Omental fat pad (tissue), 4 donors: ENCODE measurements around the gene TEC. TPM values are rescaled to one million over a fixed set of nuclear protein-coding genes. Genes with fewer than 3 reads are reported as not detected.

ENCODE experiments used
- ATAC-seq: fragments of 150-250 bp; one replicate; pipeline ENCODE4 v1.9.1; 2016; ENCODE audit warnings: mild to moderate bottlenecking, moderate library complexity; ENCODE audit not compliant: low FRiP score
- DNase-seq: peaks from one replicate; pipeline ENCODE4 v3.0.0-alpha.2; 2019; ENCODE audit warnings: low spot score
- total RNA-seq, 4 donors: library from RNA; depleted of rRNA; stranded (reverse); fragments of >200 nt; gene quantifications; one replicate each; pipeline ENCODE4 v1.1.0, GENCODE V29; 2016
- TF ChIP-seq, protein P1 (sequence below), 3 donors: fragments of 450-650 bp; IDR thresholded peaks; one replicate each; pipeline ENCODE4 v1.5.1; 2016 to 2017; ENCODE audit warnings: antibody characterized with exemption in 3 of 3, mild to moderate bottlenecking in 3 of 3, moderate library complexity in 2 of 3

TEC gene
- total RNA-seq, 4 donors from 2014 or later, result 2.6 to 4.8 (median 3.9) TPM

DNA sequence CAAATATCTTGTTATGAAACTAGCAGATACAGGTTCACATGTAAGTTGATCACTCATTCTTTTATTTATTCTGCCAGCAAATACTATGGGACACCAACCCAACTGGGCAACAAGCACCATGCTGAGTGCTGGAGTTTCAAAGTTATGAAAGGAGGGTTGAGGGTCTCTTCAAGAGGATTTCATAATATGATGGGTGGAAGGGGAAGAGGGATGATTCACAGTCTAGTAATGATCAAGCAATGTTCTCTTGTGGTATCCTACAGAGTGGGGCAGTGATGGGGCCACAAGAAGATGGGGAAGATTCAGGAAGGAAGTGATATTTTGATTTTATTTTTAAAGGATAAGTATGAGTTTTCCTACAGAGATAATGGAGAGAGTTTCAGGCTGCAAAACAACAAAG, 89.4 kb downstream of the TEC start:
- DNase-seq, result no peak
- peak; percentile 24 for ATAC-seq
- TF ChIP-seq, protein P1, sequence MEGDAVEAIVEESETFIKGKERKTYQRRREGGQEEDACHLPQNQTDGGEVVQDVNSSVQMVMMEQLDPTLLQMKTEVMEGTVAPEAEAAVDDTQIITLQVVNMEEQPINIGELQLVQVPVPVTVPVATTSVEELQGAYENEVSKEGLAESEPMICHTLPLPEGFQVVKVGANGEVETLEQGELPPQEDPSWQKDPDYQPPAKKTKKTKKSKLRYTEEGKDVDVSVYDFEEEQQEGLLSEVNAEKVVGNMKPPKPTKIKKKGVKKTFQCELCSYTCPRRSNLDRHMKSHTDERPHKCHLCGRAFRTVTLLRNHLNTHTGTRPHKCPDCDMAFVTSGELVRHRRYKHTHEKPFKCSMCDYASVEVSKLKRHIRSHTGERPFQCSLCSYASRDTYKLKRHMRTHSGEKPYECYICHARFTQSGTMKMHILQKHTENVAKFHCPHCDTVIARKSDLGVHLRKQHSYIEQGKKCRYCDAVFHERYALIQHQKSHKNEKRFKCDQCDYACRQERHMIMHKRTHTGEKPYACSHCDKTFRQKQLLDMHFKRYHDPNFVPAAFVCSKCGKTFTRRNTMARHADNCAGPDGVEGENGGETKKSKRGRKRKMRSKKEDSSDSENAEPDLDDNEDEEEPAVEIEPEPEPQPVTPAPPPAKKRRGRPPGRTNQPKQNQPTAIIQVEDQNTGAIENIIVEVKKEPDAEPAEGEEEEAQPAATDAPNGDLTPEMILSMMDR (IDR thresholded peaks at IDR 0.05), result no peak

DNA sequence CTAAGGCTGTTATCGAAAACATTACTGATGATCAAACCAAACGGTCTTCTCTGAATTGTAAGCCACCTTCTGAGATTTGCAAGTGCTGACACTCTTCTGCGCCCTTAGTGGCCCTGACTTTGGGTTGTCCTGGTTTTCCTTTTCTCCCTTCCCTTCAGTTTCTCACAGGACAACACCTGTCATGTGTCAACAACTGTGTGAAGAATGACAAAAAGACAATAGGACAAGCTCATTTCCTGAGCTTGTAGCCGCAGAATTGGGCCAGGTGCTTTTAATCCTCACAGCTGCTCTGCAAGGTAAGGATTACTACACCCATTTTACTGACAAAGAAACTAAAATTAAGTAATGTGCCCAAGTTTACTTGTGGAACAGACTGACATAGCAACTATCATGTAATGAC, 90.7 kb downstream of the TEC start:
- TF ChIP-seq, protein P1 (IDR thresholded peaks at IDR 0.05), result no peak
- no peak for ATAC-seq
- no peak for DNase-seq

DNA sequence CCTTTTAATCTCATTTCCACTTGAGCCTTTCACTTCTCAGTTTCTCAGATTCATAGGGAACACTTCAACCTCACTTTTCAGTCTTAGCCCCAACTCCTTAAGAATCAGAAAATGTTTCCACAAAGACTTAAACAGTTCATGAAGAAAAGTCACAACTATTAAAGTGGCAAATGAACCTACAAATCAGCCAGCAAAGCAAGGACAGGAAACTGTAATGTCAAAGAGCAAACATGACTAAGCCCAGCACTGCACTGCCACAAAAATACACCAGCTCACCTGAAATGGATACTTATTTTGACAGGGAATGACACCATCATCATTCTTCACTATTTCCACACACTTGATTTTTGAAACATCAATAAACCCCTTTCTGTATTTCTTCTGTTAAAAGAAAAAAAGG, 93.8 kb downstream of the TEC start:
- no peak for DNase-seq
- no peak for ATAC-seq
- TF ChIP-seq, protein P1 (IDR thresholded peaks at IDR 0.05), result no peak

DNA sequence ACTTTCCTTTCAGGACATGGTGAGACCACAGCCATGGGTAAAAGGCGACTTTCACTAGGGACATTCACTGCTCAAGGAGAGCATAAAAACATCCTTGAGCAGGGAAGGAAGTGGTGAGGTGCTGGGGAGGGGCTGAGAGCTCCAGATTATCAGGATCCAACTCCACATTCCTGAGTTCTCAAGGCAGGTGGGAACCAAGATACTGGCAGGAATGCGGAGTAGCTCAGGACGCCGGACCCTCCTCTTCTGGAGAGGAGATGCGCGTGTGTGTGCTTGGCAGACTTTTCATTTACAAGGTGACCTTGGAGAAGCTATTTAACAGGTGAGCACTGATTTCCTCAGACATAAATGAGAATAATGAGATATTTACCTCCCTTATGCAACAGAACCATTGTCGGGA, 94.3 kb downstream of the TEC start:
- TF ChIP-seq, protein P1 (IDR thresholded peaks at IDR 0.05), result no peak
- DNase-seq (no peak), ATAC-seq (no peak)

DNA sequence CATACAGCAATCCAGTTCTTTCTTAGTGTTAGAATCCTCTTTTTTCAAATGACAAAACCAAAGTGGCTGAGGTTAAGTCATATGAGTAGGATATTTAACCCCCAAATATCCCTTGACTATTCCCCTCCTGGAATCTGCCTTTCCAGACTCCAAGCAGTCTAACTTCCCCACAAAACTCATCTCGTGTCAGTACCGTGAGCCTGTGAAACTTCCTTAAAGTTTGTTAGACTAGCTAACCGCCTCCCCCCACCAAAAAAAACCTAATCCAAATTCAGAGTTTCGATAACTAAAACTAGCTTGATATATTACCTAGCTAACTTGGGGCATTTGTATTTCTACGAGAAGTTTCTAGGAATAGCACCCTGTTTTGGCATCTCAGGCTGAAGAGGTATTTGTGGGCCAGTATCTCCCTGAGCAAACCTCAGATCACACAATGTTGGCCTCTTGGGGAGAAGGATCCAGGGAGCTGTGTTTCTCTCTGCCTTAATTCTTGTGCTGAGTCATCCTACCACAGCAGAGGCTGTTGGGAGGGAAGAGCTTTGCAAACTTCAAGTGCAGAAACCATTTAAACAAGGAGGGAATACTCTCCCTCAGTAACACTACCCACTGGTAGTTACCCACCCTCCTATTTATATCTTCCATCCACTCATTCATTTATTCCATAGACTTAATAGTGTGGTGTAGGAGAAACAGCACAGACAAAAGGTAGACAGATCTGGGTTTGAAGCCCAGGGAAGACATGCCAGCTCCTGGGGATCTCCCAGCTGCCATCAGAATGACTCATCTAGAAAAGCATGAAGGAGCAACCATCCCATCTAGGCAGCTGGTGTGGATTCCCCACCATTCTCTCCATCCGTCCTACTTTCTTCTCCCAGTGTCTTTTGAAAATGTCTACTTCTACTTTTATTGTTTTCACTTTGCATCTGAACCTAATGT, 96.3 kb downstream of the TEC start:
- TF ChIP-seq, protein P1 (IDR thresholded peaks at IDR 0.05), result no peak
- ATAC-seq, result peak; percentile 54
- no peak for DNase-seq

DNA sequence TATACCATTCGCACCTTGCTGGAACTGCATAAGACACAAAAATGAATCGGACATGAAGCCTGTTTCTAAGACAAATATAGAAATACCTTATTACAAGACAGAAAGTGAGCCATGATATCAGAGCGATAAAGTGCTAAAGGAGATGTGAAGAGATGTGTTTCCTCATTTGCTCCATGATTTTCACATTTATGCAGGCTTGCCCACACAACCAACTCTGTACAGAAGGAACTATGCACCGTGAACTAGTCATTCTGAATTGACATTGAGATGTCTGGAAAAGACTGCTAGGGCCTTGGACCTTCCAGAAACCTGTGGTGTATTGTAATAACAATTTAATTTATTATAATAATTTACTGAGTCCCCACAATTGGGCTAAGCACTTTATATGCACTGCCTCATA, 97.0 kb downstream of the TEC start:
- TF ChIP-seq, protein P1 (IDR thresholded peaks at IDR 0.05), result no peak
- no peak for ATAC-seq
- no peak for DNase-seq

DNA sequence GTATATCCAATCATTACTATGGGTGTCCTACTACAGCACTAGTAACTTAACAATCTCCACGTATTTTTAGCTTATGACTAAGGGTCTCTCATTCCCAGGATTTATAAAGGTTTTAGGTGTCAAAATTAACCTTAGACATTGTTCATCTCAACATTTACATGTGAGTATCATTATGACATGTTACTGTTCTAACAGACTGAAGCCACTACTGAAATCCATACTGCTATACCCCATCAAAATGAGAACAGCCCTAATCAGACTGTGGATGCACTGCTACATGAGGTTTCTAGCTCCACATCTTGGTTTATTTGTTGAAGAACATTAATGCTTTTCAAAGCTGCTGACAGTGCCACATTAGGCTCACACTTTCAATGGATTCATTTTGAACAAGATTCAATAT, 100.0 kb downstream of the TEC start:
- TF ChIP-seq, protein P1 (IDR thresholded peaks at IDR 0.05), result no peak
- DNase-seq (no peak), ATAC-seq (no peak)
